Measurements from ENCODE around the gene PALLD. TPM values are rescaled to one million over a fixed set of nuclear protein-coding genes. Genes with fewer than 3 reads are reported as not detected.

PALLD gene
- polyA plus RNA-seq, 1 donor (not counting 4 experiments of a cell fraction or from before 2014, with no cell fraction given) = 136 TPM

DNA sequence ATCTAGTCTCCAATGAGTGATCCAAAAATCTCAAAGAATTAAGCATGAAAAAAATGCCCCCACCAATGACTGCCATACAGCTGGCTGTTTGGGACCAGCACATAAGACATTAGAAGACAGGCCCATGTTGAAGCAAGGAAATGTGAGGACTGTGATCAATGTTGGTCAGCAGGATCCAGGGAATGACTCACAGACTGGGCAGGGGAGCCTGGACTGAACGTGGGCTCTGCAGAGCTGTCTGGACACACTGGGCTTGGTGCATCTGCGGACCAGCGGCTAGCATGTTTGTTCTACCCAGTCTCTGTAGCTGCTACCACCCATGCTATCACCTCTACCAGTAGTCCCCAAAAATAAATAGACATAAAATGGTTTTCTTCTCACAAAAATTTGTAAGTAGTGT lies 108.6 kb downstream of the PALLD start:
- no peaks in the 10 kb centered on the region for H3K36me3 ChIP-seq (ENCODE audit: control insufficient read depth in 2 of 2, extremely low read depth in 1 of 2, insufficient read depth in 2 of 2, low read length in 2 of 2)
- no peak overlapping the region for H3K4me2 ChIP-seq (ENCODE audit: control insufficient read depth, extremely low read depth, insufficient read depth, low read depth, low read length)
- FAIRE-seq = peak; percentile 80
- peaks cover 39% of the 10 kb centered on the region for H3K4me1 ChIP-seq (ENCODE audit: control insufficient read depth, extremely low read depth, insufficient read depth, low read length)
- no peaks in the 10 kb centered on the region for H4K20me1 ChIP-seq (ENCODE audit: control insufficient read depth, extremely low read depth, insufficient read depth, low read length)
- no peak overlapping the region for H2AFZ ChIP-seq (ENCODE audit: control insufficient read depth, low read length)
- H3K27ac ChIP-seq (ENCODE audit: control insufficient read depth, insufficient read depth, low read length) = peak overlapping the region; percentile 29
- no peaks in the 10 kb centered on the region for H3K79me2 ChIP-seq (ENCODE audit: control insufficient read depth, insufficient read depth, low read length)
- TF ChIP-seq EZH2 (IDR thresholded peaks at IDR 0.05; ENCODE audit: low read length) = no peak
- TF ChIP-seq, protein P1, sequence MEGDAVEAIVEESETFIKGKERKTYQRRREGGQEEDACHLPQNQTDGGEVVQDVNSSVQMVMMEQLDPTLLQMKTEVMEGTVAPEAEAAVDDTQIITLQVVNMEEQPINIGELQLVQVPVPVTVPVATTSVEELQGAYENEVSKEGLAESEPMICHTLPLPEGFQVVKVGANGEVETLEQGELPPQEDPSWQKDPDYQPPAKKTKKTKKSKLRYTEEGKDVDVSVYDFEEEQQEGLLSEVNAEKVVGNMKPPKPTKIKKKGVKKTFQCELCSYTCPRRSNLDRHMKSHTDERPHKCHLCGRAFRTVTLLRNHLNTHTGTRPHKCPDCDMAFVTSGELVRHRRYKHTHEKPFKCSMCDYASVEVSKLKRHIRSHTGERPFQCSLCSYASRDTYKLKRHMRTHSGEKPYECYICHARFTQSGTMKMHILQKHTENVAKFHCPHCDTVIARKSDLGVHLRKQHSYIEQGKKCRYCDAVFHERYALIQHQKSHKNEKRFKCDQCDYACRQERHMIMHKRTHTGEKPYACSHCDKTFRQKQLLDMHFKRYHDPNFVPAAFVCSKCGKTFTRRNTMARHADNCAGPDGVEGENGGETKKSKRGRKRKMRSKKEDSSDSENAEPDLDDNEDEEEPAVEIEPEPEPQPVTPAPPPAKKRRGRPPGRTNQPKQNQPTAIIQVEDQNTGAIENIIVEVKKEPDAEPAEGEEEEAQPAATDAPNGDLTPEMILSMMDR (optimal IDR thresholded peaks at IDR 0.05 in 1 of 3, IDR thresholded peaks at IDR 0.05 in 1 of 3, conservative IDR thresholded peaks at IDR 0.05 in 1 of 3; ENCODE audit: extremely low read depth in 1 of 3, insufficient read depth in 2 of 3, low read length in 3 of 3) = no peak
- no peaks in the 10 kb centered on the region for H3K27me3 ChIP-seq (ENCODE audit: control insufficient read depth, extremely low read depth, insufficient read depth, low read length)
- H3K9me1 ChIP-seq (ENCODE audit: control insufficient read depth, extremely low read depth, insufficient read depth, low read length) = no peaks in the 10 kb centered on the region
- dilution Hi-C loops (cut with MboI; ENCODE audit: extremely low pct_ligation_motif_present, low sequenced_read_pairs) = no loop called here
- no peak overlapping the region for H3K9ac ChIP-seq (ENCODE audit: control insufficient read depth, extremely low read depth, insufficient read depth, low read length)
- no peak for DNase-seq (ENCODE audit: low read depth, low spot score)
- no peak overlapping the region for H3K4me3 ChIP-seq (ENCODE audit: control insufficient read depth in 2 of 3, extremely low read depth in 1 of 3, insufficient read depth in 2 of 3, low read depth in 1 of 3, low read length in 3 of 3)
- no peaks in the 10 kb centered on the region for H3K9me3 ChIP-seq (ENCODE audit: control insufficient read depth, low read depth, low read length)

GRCh38 chr4:168607215-168607614 lies 110.4 kb downstream of the PALLD start:
- Histone ChIP-seq H3K9ac (ENCODE audit: control insufficient read depth, extremely low read depth, insufficient read depth, low read length) (no peak overlapping the region), H3K4me1 (ENCODE audit: control insufficient read depth, extremely low read depth, insufficient read depth, low read length) (peaks cover 31% of the 10 kb centered on the region), H2AFZ (ENCODE audit: control insufficient read depth, low read length) (no peak overlapping the region), H3K9me1 (ENCODE audit: control insufficient read depth, extremely low read depth, insufficient read depth, low read length) (no peaks in the 10 kb centered on the region), H3K27ac (ENCODE audit: control insufficient read depth, insufficient read depth, low read length) (no peak overlapping the region), H3K27me3 (ENCODE audit: control insufficient read depth, extremely low read depth, insufficient read depth, low read length) (no peaks in the 10 kb centered on the region), H3K4me3 (ENCODE audit: control insufficient read depth in 2 of 3, extremely low read depth in 1 of 3, insufficient read depth in 2 of 3, low read depth in 1 of 3, low read length in 3 of 3) (no peak overlapping the region), H3K4me2 (ENCODE audit: control insufficient read depth, extremely low read depth, insufficient read depth, low read depth, low read length) (no peak overlapping the region), H3K9me3 (ENCODE audit: control insufficient read depth, low read depth, low read length) (no peaks in the 10 kb centered on the region), H4K20me1 (ENCODE audit: control insufficient read depth, extremely low read depth, insufficient read depth, low read length) (no peaks in the 10 kb centered on the region), H3K36me3 (ENCODE audit: control insufficient read depth in 2 of 2, extremely low read depth in 1 of 2, insufficient read depth in 2 of 2, low read length in 2 of 2) (no peaks in the 10 kb centered on the region), H3K79me2 (ENCODE audit: control insufficient read depth, insufficient read depth, low read length) (no peaks in the 10 kb centered on the region)
- dilution Hi-C loops (cut with MboI; ENCODE audit: extremely low pct_ligation_motif_present, low sequenced_read_pairs) = no loop called here
- TF ChIP-seq, protein P1 (optimal IDR thresholded peaks at IDR 0.05 in 1 of 3, IDR thresholded peaks at IDR 0.05 in 1 of 3, conservative IDR thresholded peaks at IDR 0.05 in 1 of 3; ENCODE audit: extremely low read depth in 1 of 3, insufficient read depth in 2 of 3, low read length in 3 of 3) = no peak
- no peak for TF ChIP-seq EZH2 (IDR thresholded peaks at IDR 0.05; ENCODE audit: low read length)
- FAIRE-seq = peak; percentile 74
- no peak for DNase-seq (ENCODE audit: low read depth, low spot score)

All from keratinocyte (primary cell).